ENCODE data around the gene INPP5D. TPM values are rescaled to one million over a fixed set of nuclear protein-coding genes. Genes with fewer than 3 reads are reported as not detected.

Gene INPP5D
- total RNA-seq, 1 donor from 2014 or later, result 33.3 TPM

- TF ChIP-seq CTCF (IDR thresholded peaks at IDR 0.05), result no peak
- Histone ChIP-seq H3K4me1 (no peaks in the 10 kb centered on the region), H3K27me3 (no peaks in the 10 kb centered on the region), H3K36me3 (peaks cover 26% of the 10 kb centered on the region), H3K27ac (no peak overlapping the region), H3K9me3 (no peaks in the 10 kb centered on the region), H3K4me3 (no peak overlapping the region)
- intact Hi-C loops (cut with DNase I), result no loop called here
- DNase-seq (no peak), ATAC-seq (no peak)
Measured at GRCh38 chr2:233131936-233132720, 72.0 kb downstream of the INPP5D start.

- TF ChIP-seq CTCF (IDR thresholded peaks at IDR 0.05), result no peak
- Histone ChIP-seq H3K27me3 (no peaks in the 10 kb centered on the region), H3K27ac (no peak overlapping the region), H3K9me3 (no peaks in the 10 kb centered on the region), H3K4me1 (no peaks in the 10 kb centered on the region), H3K4me3 (no peak overlapping the region), H3K36me3 (peaks cover 23% of the 10 kb centered on the region)
- no peak for ATAC-seq
- intact Hi-C loops (cut with DNase I), result no loop called here
- no peak for DNase-seq
Measured at GRCh38 chr2:233133239-233133638, 73.1 kb downstream of the INPP5D start.

DNA sequence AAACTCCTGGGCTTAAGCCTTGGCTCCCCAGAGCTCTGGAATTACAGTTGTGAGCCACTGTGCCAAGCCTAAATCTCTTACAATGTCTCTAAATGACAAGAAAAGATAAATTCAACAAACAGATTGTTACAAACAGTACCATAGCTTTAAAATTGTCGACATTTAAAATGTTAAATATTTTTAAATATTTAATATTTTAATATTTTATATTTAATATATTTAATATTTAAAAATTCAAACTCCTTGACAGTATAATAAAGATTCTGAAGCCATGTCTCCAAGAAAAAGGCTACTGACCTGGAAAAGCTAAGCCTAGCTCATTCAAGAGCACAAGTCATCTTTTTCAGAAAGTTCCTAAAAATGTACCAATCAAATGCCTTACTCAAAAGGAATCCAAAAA is 75.3 kb downstream of the INPP5D start:
- no peaks in the 10 kb centered on the region for H3K27me3 ChIP-seq
- DNase-seq, result no peak
- peaks cover 28% of the 10 kb centered on the region for H3K36me3 ChIP-seq
- H3K4me3 ChIP-seq, result no peak overlapping the region
- TF ChIP-seq CTCF (IDR thresholded peaks at IDR 0.05), result no peak
- H3K27ac ChIP-seq, result no peak overlapping the region
- no peaks in the 10 kb centered on the region for H3K4me1 ChIP-seq
- intact Hi-C loops (cut with DNase I), result no loop called here
- no peak for ATAC-seq
- no peaks in the 10 kb centered on the region for H3K9me3 ChIP-seq

DNA sequence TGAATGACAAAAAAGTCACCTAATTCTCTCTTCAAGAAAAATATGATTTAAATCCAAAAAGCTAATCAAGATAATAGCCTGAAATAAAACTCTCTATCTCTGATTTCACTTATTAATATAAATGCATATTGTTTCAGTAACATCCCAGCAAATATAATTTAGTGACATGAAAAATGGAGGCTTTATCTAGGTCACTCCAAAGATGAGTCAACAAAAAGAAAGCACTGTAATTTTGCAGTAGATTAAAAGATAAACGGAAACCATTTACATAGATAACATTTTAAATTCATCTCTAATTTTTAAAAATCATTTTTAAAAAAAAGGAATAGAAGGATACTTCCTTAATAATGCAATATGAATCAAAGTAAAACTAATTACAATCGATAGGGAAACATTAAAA is 76.9 kb downstream of the INPP5D start:
- no peaks in the 10 kb centered on the region for H3K27me3 ChIP-seq
- no peak overlapping the region for H3K27ac ChIP-seq
- ATAC-seq (no peak), DNase-seq (no peak)
- no peak for TF ChIP-seq CTCF (IDR thresholded peaks at IDR 0.05)
- no peaks in the 10 kb centered on the region for H3K9me3 ChIP-seq
- intact Hi-C loops (cut with DNase I), result no loop called here
- H3K4me3 ChIP-seq, result no peak overlapping the region
- peaks cover 23% of the 10 kb centered on the region for H3K36me3 ChIP-seq
- H3K4me1 ChIP-seq, result no peaks in the 10 kb centered on the region

DNA sequence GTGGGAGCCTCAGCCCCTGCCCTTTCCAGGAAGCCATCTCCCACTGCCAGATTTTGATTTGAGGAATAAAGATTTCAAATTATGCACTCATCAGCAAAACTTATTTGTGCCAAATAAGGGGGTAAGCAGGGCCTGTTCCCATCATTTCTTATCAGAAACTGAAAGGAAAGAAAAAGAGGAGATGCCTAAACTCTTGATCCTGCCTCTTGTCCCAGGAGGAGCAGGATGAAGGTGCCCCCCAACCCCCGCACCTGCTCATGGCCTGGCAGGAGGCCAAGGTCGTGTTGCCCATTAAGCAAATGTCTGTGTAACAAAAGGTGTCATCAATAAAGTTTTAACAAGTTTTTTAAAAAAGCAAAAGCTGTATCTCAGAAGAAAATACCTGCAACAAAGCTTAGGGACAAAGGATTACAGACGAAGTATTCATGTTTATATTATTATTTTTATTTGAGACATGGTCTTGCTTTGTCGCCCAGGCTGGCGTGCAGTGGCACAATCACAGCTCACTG is 80.0 kb downstream of the INPP5D start:
- H3K27ac ChIP-seq, result no peak overlapping the region
- TF ChIP-seq CTCF (IDR thresholded peaks at IDR 0.05), result no peak
- no peak overlapping the region for H3K4me3 ChIP-seq
- no peaks in the 10 kb centered on the region for H3K27me3 ChIP-seq
- DNase-seq (no peak), ATAC-seq (no peak)
- intact Hi-C loops (cut with DNase I), result no loop called here
- peaks cover 21% of the 10 kb centered on the region for H3K36me3 ChIP-seq
- H3K9me3 ChIP-seq, result no peaks in the 10 kb centered on the region
- H3K4me1 ChIP-seq, result no peaks in the 10 kb centered on the region
